Superior temporal gyrus (tissue), 1 donor: ENCODE measurements around the gene HFE.
"Not testable (repeated sequence)": the region's sequence is repeated elsewhere in the genome, so short reads cannot be mapped to it uniquely, and the experiment has no call there.

Experiments
- DNase-seq: peaks from one replicate; pipeline ENCODE4 v3.0.0-alpha.2; 2016; ENCODE audit errors: extremely low spot score

The HFE gene

GRCh38 chr6:26087284-26088115 is at the start of gene HFE:
HFE (plus strand) TSS chr6:26087429; CDS start chr6:26087441, 12 bp downstream.
- DNase-seq = peak; percentile 22

DNA sequence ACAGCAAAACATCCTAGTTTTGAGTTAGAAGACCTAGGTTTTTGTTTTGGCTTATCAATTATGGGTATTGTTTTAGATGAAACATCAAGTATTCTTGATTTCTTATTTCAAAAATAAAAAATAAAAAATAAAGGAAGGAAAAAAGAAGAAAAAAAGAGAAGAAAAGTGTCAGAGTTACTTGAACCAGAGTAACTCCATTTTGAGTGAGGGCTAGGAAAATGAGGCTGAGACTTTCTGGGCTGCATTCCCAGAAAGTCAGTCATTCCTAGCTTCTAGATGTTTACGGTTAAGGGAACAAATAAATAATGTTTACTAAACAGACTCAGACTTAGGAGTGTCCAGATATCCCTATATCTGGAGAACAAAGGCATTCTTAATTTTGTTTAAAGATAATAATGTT is 45.3 kb upstream of the HFE start:
- no peak for DNase-seq

DNA sequence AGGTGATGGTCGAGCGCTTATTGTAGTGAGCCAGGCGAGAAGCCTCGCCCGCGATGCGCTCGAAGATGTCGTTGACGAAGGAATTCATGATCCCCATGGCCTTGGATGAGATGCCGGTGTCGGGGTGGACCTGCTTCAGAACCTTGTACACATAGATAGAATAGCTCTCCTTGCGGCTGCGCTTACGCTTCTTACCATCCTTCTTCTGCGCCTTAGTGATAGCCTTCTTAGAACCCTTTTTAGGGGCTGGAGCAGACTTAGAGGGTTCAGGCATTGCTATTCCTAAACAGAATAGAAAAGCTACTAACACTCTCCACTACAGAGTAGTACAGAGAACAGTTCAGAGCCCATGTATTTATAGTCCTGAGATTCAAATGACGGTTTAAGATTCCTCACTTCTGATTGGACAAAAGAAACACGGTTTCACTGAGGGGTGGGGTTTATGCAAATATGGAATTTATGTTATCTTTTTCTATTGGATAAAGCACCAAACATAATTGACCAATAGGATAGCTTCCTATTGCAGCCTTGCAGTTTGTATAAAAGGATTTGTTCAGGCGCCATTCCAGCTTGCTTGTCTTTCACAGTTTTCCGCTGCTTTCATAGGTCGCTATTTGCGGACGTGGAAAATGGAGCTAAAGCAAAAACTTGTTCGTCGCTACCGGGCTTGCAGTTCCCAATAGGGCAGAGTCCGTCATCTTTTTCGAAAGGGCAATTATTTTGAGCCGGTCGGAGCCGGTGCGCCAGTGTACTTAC is 43.7 kb upstream of the HFE start:
- DNase-seq = peak; percentile 99

DNA sequence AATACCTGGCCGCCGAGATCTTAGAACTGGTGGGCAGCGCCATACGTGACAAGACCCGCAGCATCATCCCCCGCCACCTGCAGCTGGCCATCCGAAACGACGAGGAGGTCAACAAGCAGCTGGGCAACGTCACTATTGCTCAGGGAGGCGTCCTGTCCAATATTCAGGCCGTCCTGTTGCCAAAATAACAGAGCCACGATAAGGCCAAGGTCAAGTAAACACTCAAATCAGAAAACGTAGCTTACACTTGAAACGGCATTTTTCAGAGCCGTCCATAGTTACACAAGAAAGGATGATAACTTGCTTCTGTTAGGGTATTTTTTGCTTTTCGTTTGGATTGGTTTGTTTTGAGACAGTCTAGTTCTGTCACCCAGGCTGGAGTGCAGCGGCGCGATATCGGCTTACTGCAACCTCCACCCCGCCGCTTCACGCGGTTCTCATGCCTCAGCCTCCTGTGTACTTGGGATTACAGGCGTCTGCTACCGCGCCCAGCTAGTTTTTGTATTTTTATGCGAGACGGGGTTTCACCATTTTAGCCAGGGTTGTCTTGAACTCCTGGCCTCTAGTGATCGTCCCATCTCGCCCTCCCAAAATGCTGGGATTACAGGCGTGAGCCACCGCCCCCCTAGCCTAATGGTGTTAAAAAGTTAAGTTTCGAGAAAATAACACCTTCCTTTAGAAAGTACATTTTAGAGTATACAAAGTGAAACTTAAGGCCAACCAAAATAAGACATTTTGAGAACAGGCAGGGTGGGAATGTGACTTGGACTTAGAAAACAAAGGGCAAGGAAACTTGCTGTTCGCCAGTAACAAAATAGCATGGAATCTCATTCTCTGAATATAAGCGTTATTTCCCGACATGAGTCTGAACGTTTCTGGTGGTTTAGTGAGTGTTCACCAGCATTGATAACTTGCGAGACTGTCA is 42.8 kb upstream of the HFE start:
- DNase-seq = peak; percentile 67

DNA sequence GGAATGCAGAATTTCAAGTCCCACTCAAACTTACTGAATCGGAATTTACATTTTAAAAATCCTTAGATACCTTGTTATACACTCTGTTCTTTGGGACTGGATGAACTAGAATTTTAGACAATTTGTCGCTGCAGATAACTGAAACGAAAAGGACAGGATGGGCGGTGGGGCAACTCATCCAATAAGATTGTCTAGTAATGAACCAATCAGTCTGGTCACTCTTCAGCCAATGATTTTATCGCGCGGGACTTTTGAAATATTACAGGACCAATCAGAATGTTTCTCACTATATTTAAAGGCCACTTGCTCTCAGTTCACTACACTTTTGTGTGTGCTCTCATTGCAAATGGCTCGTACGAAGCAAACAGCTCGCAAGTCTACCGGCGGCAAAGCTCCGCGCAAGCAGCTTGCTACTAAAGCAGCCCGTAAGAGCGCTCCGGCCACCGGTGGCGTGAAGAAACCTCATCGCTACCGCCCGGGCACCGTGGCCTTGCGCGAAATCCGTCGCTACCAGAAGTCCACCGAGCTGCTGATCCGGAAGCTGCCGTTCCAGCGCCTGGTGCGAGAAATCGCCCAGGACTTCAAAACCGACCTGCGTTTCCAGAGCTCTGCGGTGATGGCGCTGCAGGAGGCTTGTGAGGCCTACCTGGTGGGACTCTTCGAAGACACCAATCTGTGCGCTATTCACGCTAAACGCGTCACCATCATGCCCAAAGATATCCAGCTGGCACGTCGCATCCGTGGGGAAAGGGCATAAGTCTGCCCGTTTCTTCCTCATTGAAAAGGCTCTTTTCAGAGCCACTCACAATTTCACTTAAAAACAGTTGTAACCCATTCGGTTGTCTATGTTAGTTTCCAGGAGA is 41.9 kb upstream of the HFE start:
- DNase-seq = peak; percentile 98

GRCh38 chr6:26045928-26046368 is 41.3 kb upstream of the HFE start:
- no peak for DNase-seq

- not testable (repeated sequence) for DNase-seq
Measured at GRCh38 chr6:26047329-26047728, 39.9 kb upstream of the HFE start.

GRCh38 chr6:26048590-26048989 is 38.6 kb upstream of the HFE start:
- DNase-seq = no peak

DNA sequence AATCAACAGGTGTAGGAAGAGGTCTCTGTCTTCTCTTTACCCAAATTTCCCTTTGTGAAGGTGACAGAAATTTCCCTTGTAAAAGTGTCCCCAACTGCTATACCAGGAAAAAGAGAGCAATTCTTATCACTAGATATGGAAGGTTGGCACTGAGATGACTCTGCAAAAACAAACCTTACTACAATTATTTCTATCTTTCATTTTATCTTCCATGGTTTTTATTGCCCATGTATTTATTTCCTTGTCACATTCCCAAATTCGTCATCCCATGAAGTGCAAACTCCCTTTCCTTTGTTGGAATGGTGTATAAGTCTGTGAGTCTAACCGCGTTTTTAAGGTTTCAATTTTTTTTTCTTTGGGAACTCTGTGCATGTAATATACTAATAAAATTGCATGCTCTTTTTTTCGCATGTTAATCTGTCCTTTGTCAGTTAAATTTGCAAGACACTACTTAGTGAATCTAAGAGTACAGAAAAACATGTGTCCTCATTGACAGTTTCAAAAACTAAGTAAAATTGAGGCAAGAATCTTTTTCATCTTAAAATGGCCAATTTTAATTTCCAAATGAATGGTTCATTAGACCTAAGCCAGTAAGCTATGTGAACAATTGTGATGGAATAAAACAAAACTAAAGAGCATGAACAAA is 35.4 kb upstream of the HFE start:
- no peak for DNase-seq

- not testable (repeated sequence) for DNase-seq
Measured at GRCh38 chr6:26052762-26053250, 34.4 kb upstream of the HFE start.

DNA sequence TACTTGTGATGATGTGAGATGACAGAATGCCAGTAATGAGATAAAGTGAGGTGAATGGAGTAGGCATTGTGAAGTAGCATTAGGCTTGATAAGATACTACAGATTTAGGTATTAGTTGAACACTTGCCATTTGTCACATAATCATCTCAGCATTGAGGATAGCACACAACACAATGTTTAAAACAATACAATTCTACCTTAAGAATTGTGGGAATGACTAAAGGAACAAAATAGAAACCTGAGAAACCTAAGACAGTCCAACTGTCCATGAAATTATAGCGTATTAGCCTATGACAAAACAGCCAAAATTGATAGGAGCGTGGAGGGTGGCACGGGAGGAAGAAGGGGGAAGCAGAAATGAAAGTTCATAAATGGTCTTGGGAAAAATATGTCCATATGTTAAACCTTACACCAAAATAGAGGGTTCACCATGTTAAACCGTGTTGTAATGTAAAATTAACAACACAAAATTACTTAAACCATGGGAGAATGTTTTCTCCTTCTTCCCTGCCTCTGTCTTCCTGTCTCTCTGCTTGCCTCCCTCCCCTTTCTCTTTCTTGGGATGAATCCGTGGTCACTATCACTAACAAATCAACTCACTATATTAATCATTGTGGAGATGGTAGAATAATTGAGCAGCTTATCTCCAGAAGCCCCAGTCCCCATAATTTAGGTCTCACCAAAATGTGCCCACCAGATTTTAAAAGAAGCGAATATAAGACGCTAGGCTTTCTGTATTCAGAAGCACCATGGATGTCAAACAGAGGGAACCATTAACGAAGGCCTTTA is 33.0 kb upstream of the HFE start:
- no peak for DNase-seq

- peak; percentile 98 for DNase-seq
Measured at GRCh38 chr6:26054781-26055718, 32.2 kb upstream of the HFE start.

DNA sequence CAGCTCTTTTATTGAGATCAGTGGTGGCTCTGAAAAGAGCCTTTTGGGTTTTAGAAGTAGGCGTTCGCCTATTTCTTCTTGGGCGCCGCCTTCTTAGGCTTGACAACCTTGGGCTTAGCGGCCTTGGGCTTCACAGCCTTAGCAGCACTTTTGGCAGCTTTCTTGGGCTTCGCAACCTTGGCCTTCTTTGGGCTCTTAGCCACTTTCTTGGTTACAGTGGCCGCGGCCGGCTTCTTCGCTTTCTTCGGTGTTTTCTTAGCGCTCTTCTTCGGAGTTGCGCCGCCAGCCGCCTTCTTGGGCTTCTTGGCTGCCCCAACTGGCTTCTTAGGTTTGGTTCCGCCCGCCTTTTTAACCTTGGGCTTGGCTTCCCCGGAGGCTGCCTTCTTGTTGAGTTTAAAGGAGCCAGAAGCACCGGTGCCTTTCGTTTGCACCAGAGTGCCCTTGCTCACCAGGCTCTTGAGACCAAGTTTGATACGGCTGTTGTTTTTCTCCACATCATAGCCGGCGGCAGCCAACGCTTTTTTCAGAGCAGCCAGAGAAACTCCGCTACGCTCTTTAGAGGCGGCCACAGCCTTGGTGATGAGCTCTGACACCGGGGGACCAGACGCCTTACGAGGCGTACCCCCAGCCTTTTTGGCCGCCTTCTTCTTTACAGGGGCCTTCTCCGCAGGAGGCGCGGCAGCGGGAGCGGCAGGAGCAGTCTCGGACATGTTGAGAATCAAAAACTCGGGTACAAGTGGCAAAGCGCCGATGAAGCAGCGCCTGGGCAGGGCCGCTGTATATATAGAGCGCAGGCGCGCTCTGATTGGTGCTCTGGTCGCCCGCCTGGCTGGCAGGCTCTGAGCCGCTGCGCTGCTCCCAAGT is 31.3 kb upstream of the HFE start:
- peak; percentile 94 for DNase-seq

DNA sequence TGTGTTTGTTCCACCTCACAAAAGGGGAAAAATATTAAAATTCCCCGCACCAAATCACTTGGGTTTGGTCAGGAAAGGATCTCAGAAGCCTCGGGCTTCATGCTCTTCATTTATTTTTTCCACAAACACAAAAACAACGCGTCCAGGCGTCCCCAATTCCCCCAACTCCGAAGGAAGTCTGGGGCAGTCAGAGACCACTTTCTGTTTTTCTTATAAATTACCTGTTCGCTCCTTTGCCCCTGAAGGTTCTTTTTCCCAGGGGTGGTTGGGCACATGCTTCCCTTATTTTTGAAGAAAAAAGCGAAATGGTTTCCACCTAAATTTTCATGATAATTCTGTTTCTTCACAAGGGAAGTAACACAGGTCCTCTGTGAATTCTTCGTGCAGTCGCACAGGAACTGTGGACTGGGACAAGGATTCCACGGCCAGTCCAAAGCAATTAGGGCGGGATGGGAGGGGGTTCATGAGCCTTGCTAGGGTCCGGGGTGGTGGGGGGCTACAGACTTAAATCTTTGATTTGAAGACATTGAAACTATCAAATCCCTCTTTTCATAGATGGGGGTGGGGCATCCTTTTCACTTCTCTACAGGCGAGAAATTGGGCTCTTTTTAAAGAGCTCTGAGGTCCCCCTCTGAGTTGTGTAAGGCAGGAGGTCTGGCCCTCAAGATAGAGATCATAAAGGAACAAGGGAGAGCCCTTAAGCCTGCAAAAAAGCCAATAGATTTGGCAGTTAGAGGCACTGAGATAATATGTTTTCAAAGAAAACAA is 30.5 kb upstream of the HFE start:
- peak; percentile 69 for DNase-seq

- DNase-seq = no peak
Measured at GRCh38 chr6:26057899-26058298, 29.3 kb upstream of the HFE start.

DNA sequence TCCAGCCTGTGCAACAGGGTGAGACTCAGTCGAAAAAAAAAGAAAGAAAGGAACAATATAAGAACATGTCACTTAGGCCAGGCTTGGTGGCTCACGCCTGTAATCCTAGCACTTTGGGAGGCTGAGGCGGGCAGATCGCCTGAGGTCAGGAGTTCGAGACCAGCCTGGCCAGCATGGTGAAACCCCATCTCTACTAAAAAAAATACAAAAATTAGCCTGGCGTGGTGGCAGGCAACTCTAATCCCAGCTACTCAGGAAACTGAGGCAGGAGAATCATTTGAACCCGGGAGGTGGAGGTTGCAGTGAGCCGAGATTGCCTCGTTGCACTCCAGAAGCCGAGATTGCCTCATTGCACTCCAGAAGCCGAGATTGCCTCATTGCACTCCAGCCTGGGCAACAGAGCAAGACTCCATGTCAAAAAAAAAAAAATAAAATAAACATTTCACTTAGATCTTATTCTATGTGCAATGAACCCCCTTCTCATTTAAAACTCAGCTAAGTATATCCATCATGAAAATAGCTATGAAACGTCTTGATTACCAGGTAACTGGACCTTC is 28.7 kb upstream of the HFE start:
- not testable (repeated sequence) for DNase-seq
